ENCODE results near the gene MTRF1L.

DNA sequence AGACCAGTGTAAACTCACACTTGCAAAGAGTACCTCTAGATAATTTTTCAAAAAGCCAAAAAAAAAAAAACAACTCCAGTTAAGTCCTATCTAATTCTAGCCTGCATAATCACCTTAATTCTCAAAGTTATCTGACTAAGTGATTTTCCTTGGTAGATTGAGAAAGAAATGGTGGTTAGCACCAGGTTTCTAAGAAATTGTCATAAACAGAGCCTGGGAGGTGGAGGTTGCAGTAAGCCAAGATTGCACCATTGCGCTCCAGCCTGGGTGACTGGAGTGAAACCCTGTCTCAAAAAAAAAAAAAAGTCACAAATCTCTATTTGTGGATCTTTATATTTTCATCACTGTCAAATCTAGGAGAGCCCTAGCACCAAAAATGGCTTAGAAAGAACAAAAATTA lies 28.6 kb downstream of the MTRF1L start:
- no peak for TF ChIP-seq EZH2 (IDR thresholded peaks at IDR 0.05; ENCODE audit: low read length, unreplicated experiment)
- TF ChIP-seq, protein P1, sequence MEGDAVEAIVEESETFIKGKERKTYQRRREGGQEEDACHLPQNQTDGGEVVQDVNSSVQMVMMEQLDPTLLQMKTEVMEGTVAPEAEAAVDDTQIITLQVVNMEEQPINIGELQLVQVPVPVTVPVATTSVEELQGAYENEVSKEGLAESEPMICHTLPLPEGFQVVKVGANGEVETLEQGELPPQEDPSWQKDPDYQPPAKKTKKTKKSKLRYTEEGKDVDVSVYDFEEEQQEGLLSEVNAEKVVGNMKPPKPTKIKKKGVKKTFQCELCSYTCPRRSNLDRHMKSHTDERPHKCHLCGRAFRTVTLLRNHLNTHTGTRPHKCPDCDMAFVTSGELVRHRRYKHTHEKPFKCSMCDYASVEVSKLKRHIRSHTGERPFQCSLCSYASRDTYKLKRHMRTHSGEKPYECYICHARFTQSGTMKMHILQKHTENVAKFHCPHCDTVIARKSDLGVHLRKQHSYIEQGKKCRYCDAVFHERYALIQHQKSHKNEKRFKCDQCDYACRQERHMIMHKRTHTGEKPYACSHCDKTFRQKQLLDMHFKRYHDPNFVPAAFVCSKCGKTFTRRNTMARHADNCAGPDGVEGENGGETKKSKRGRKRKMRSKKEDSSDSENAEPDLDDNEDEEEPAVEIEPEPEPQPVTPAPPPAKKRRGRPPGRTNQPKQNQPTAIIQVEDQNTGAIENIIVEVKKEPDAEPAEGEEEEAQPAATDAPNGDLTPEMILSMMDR (conservative IDR thresholded peaks at IDR 0.05; ENCODE audit: low read depth, low read length) = no peak

Data from PC-3 (cell line).